Calu3 (cell line): ENCODE measurements around the gene XPR1. TPM values are rescaled to one million over a fixed set of nuclear protein-coding genes. Genes with fewer than 3 reads are reported as not detected.
A peak's percentile ranks its signal among the peaks of the same experiment; 100 is the strongest.

ENCODE experiments used
- BruUV-seq: library from RNA; stranded (reverse); fragments of 400-500 nt; replicated peaks from 2 replicates; lab custom pipeline; 2021; lab: Mats Ljungman, UMichigan
- CTCF ChIA-PET: fragments of 300-600 bp; sonication (Branson Sonifier 250); formaldehyde crosslinking; loops from one replicate; lab custom pipeline; 2022; ENCODE audit warnings: antibody characterized with exemption; lab: Charles Lee
- DNase-seq: peaks from one replicate; pipeline ENCODE4 v3.0.0; 2022
- H3K27ac Mint-ChIP-seq: one replicate; pipeline ENCODE4 v1.8.0; 2022; ENCODE audit warnings: mixed read lengths; ENCODE audit not compliant: unreplicated experiment
- H3K27me3 Mint-ChIP-seq: one replicate; pipeline ENCODE4 v1.8.0; 2022; ENCODE audit warnings: mixed read lengths; ENCODE audit not compliant: unreplicated experiment
- H3K36me3 Mint-ChIP-seq: one replicate; pipeline ENCODE4 v1.8.0; 2022; ENCODE audit warnings: mild to moderate bottlenecking, moderate library complexity, mixed read lengths; ENCODE audit not compliant: insufficient read depth, unreplicated experiment
- H3K4me1 Mint-ChIP-seq: one replicate; pipeline ENCODE4 v1.8.0; 2022; ENCODE audit warnings: mild to moderate bottlenecking, low read depth, mixed read lengths; ENCODE audit not compliant: unreplicated experiment
- H3K4me3 Mint-ChIP-seq: one replicate; pipeline ENCODE4 v1.8.0; 2022; ENCODE audit warnings: mild to moderate bottlenecking, low read depth, moderate library complexity, mixed read lengths; ENCODE audit not compliant: unreplicated experiment
- H3K9me3 Mint-ChIP-seq: one replicate; pipeline ENCODE4 v1.8.0; 2022; ENCODE audit warnings: low read depth, mixed read lengths; ENCODE audit not compliant: unreplicated experiment
- CTCF ChIP-seq: fragments of 200-600 bp; IDR thresholded peaks from one replicate; pipeline ENCODE4 v1.8.0; 2022; ENCODE audit warnings: antibody characterized with exemption; ENCODE audit not compliant: unreplicated experiment
- intact Hi-C: fragments of 100-400 bp; cut with micrococcal nuclease; formaldehyde crosslinking; loops from one replicate; pipeline ENCODE4 v1.10.0; 2022; ENCODE audit not compliant: unreplicated experiment
- total RNA-seq: library from RNA; stranded (reverse); gene quantifications from 2 replicates; pipeline ENCODE4 v1.2.3, GENCODE V29; 2022

The XPR1 gene
- total RNA-seq, 1 experiment from 2014 or later = 44.5 TPM

- H3K4me3 Mint-ChIP-seq = peak overlapping the region; percentile 66
- H3K9me3 Mint-ChIP-seq = no peaks in the 10 kb centered on the region
- no peak overlapping the region for H3K27ac Mint-ChIP-seq
- CTCF ChIA-PET = no interaction called here
- no TSS peak for BruUV-seq
- H3K4me1 Mint-ChIP-seq = peaks cover 17% of the 10 kb centered on the region
- peaks cover 4% of the 10 kb centered on the region for H3K36me3 Mint-ChIP-seq
- DNase-seq = no peak
- TF ChIP-seq CTCF = no peak
- intact Hi-C loops = no loop called here
- H3K27me3 Mint-ChIP-seq = peaks cover 43% of the 10 kb centered on the region
Measured at GRCh38 chr1:180911640-180912191, 279.9 kb downstream of the XPR1 start.

DNA sequence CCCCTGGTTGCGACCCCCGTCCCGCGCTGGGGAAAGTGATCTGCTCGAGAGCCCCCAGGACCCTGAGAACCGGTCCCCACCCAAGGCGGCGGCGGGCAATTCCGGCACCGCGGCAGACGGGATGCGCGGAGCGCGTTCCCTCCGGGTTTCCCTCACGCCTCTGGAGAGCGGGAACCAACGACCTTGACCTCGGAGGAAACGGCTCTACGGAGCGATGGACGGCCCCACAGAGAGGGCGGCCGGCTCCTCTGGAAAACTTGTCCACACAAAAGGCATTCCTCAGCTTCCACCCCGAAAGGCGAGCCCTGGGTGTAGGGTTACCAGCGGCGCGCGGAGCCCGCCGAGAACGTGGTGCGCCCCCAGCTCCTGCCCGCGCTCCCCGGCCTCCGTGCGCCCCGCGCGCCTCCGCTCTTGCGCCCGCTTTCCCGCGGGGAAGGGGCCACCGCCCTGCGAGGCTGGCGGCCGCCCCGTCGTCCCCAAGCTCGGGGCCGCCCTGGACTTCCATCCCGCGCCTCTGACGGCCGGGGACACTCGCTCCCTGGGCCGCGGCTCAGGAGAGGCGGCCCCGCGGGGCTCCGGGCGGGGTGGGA is 280.5 kb downstream of the XPR1 start:
- Mint-ChIP-seq H3K36me3 (peaks cover 4% of the 10 kb centered on the region), H3K4me3 (peak overlapping the region; percentile 66), H3K4me1 (peaks cover 17% of the 10 kb centered on the region), H3K9me3 (no peaks in the 10 kb centered on the region), H3K27me3 (peaks cover 48% of the 10 kb centered on the region), H3K27ac (no peak overlapping the region)
- intact Hi-C loops = no loop called here
- no TSS peak for BruUV-seq
- peak; percentile 13 for DNase-seq
- CTCF ChIA-PET = no interaction called here
- TF ChIP-seq CTCF = no peak

- peaks cover 55% of the 10 kb centered on the region for H3K27me3 Mint-ChIP-seq
- BruUV-seq = no TSS peak
- no peak for TF ChIP-seq CTCF
- peak; percentile 13 for DNase-seq
- H3K4me1 Mint-ChIP-seq = peaks cover 17% of the 10 kb centered on the region
- H3K9me3 Mint-ChIP-seq = no peaks in the 10 kb centered on the region
- H3K27ac Mint-ChIP-seq = no peak within 1 kb of the TSS
- intact Hi-C loops = no loop called here
- CTCF ChIA-PET = interaction anchor here (0.7 kb wide), 1 partner anchor 12 kb away, joined by 3 read pairs; no protein-coding TSS in a partner anchor
- peaks cover 4% of the 10 kb centered on the region for H3K36me3 Mint-ChIP-seq
- H3K4me3 Mint-ChIP-seq = peak within 1 kb of the TSS; percentile 66
Measured at GRCh38 chr1:180912801-180913565, 281.2 kb downstream of the XPR1 start, which contains the start of gene KIAA1614. KIAA1614 (plus strand) TSS chr1:180912897; CDS start chr1:180913244, 347 bp downstream.

GRCh38 chr1:180915426-180915965 is 283.7 kb downstream of the XPR1 start:
- peaks cover 4% of the 10 kb centered on the region for H3K36me3 Mint-ChIP-seq
- BruUV-seq = no TSS peak
- H3K27me3 Mint-ChIP-seq = peaks cover 56% of the 10 kb centered on the region
- H3K27ac Mint-ChIP-seq = no peak overlapping the region
- H3K4me1 Mint-ChIP-seq = peaks cover 7% of the 10 kb centered on the region
- no peak for TF ChIP-seq CTCF
- no peak for DNase-seq
- no peaks in the 10 kb centered on the region for H3K9me3 Mint-ChIP-seq
- CTCF ChIA-PET = no interaction called here
- intact Hi-C loops = no loop called here
- no peak overlapping the region for H3K4me3 Mint-ChIP-seq
